ENCODE measurements around the gene MBLAC1.
"Not testable (repeated sequence)": the region's sequence is repeated elsewhere in the genome, so short reads cannot be mapped to it uniquely, and the experiment has no call there.

GRCh38 chr7:100130220-100130607 lies 3.4 kb downstream of the MBLAC1 start:
- TF ChIP-seq CTCF (IDR thresholded peaks at IDR 0.05; ENCODE audit: poor library complexity, severe bottlenecking); EP300 (conservative IDR thresholded peaks at IDR 0.05; ENCODE audit: poor library complexity, severe bottlenecking); POLR2AphosphoS5 (IDR thresholded peaks at IDR 0.05); REST (IDR thresholded peaks at IDR 0.05; ENCODE audit: borderline replicate concordance); EZH2 (IDR thresholded peaks at IDR 0.05; ENCODE audit: borderline replicate concordance, insufficient read depth, low read length, poor library complexity, severe bottlenecking); TAF1 (IDR thresholded peaks at IDR 0.05; ENCODE audit: low read depth); MXI1 (conservative IDR thresholded peaks at IDR 0.05; ENCODE audit: poor library complexity, severe bottlenecking); SMC3 (conservative IDR thresholded peaks at IDR 0.05; ENCODE audit: poor library complexity): not testable (repeated sequence)

Measured in neural cell (in vitro differentiated cells).